ENCODE results near the gene ACKR3.

DNA sequence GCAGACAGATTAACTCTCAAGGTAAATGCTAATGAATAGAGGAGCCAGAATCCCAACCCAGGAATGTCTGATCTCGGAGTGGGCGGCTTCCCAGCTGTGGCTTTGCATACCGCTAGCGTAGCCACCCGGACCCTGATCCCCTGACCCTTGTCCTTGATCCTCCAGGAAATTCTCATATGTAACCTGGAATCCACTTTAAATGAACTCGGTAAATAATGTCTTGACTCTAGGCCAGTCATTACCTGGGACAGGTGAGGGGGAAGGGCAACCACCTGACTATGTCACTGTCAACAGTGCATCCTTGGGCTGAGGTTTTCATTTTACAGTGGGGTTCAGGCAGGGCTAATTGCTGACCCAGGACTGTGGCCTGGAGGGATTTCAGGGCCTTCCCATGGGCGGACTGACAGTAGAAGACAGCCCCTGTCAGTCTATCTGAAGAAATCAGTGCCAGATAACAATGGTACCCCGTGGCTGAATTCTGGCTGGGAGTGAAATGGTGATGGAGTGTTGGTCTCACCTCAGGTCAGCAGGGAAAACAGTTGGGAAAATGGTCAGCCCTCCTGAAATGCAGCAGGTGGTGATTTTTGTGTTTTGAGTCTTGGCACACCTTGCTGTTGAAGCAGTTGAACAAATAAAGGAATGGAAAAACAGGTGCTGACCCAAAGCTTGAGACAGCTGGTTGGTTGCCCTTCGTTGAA is 9.6 kb downstream of the ACKR3 start:
- TF ChIP-seq GABPA (IDR thresholded peaks at IDR 0.05; ENCODE audit: low read depth) (no peak), ZNF24 (IDR thresholded peaks at IDR 0.05) (no peak), CEBPB (IDR thresholded peaks at IDR 0.05; ENCODE audit: borderline replicate concordance in 1 of 2, low read depth in 2 of 2, low read length in 2 of 2) (no peak), RFX5 (IDR thresholded peaks at IDR 0.05; ENCODE audit: low read depth, low read length) (no peak)
